ENCODE measurements around the gene ASXL1. TPM values are rescaled to one million over a fixed set of nuclear protein-coding genes. Genes with fewer than 3 reads are reported as not detected.
A peak's percentile ranks its signal among the peaks of the same experiment; 100 is the strongest.

Gene ASXL1
- total and polyA plus RNA-seq, 10 of the 15 experiments (the other 5 are each of a cell fraction or from before 2014, with no cell fraction given), result 11.0 to 87.6 (median 56.8) TPM

- Histone ChIP-seq H3K36me3 (ENCODE audit: control insufficient read depth in 2 of 2, insufficient read depth in 2 of 2, low read length in 1 of 2) (peaks cover 4 to 22% of the 10 kb centered on the region in 2 experiments), H3K9ac (ENCODE audit: control insufficient read depth, insufficient read depth, low read length) (no peak overlapping the region), H3K4me1 (ENCODE audit: control insufficient read depth, insufficient read depth, low read length) (peaks cover 35% of the 10 kb centered on the region), H3K27ac (ENCODE audit: control insufficient read depth, insufficient read depth) (no peak overlapping the region), H3K4me2 (ENCODE audit: control insufficient read depth, insufficient read depth) (peak overlapping the region; percentile 17), H2AFZ (ENCODE audit: control insufficient read depth, low read depth, low read length) (no peak overlapping the region), H3K27me3 (replicated peaks in 1 of 2; ENCODE audit: control insufficient read depth in 2 of 2, insufficient read depth in 2 of 2, low read length in 1 of 2) (no peaks in the 10 kb centered on the region), H3K4me3 (peak overlapping the region; percentile 15; the same call in 1 of the 2 replicates), H3K79me2 (ENCODE audit: control insufficient read depth, insufficient read depth, low read length) (peaks cover 58% of the 10 kb centered on the region), H4K20me1 (ENCODE audit: control insufficient read depth, insufficient read depth) (peaks cover 3% of the 10 kb centered on the region; the same call in 1 of the 2 replicates), H3K9me3 (replicated peaks; ENCODE audit: control insufficient read depth, insufficient read depth, low read length) (no peaks in the 10 kb centered on the region)
- DNase-seq (ENCODE audit: low read depth, low spot score) (no peak), ATAC-seq (peak; percentile 52), FAIRE-seq (no peak)
- ChIA-PET CTCF (interaction anchor here (1.6 kb wide), 1 partner anchor 33 kb away, joined by 4 read pairs; no protein-coding TSS in a partner anchor), SMC1A (ENCODE audit: uncharacterized antibody, unreplicated experiment) (interaction anchor here (0.7 to 2.8 kb wide), 3 partner anchors 10 to 17 kb away, joined by 3 to 9 read pairs (median 6); no protein-coding TSS in a partner anchor), RAD21 (ENCODE audit: unreplicated experiment) (interaction anchor here (0.6 to 0.8 kb wide), 3 partner anchors 65 to 327 kb away, joined by 3 to 4 read pairs (median 4); no protein-coding TSS in a partner anchor), POLR2A (no interaction called here)
- BruUV-seq (replicated peaks), result no TSS peak
- WGBS (ENCODE audit: insufficient coverage, insufficient replicate concordance, low lambda C conversion rate, missing lambda C conversion rate), result 18% methylated on average over 6 of the region's 6 CpGs
- in situ Hi-C loops (cut with MboI), result no loop called here
- intact Hi-C loops (cut with micrococcal nuclease; ENCODE audit: unreplicated experiment), result no loop called here
- TF ChIP-seq MAX (IDR thresholded peaks at IDR 0.05; ENCODE audit: low read depth, low read length), result no peak
- TF ChIP-seq, protein P1, sequence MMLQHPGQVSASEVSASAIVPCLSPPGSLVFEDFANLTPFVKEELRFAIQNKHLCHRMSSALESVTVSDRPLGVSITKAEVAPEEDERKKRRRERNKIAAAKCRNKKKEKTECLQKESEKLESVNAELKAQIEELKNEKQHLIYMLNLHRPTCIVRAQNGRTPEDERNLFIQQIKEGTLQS (IDR thresholded peaks at IDR 0.05; ENCODE audit: borderline replicate concordance, extremely low read depth, low read depth, low read length), result no peak
- TF ChIP-seq TCF12 (IDR thresholded peaks at IDR 0.05; ENCODE audit: low read depth, low read length), result no peak
- TF ChIP-seq POU2F2 (IDR thresholded peaks at IDR 0.05; ENCODE audit: borderline replicate concordance, low read depth, low read length), result peak; percentile 44; the same call in 1 of the 3 replicates
- no peak for TF ChIP-seq NR2C1 (IDR thresholded peaks at IDR 0.05)
- TF ChIP-seq FOS (IDR thresholded peaks at IDR 0.05; ENCODE audit: borderline replicate concordance, extremely low read depth, insufficient read length), result no peak
- no peak for TF ChIP-seq SUZ12 (IDR thresholded peaks at IDR 0.05; ENCODE audit: unreplicated experiment)
- TF ChIP-seq HDGF (IDR thresholded peaks at IDR 0.05), result no peak
- TF ChIP-seq RAD51 (IDR thresholded peaks at IDR 0.05), result peak; percentile 72
- TF ChIP-seq, protein P2, sequence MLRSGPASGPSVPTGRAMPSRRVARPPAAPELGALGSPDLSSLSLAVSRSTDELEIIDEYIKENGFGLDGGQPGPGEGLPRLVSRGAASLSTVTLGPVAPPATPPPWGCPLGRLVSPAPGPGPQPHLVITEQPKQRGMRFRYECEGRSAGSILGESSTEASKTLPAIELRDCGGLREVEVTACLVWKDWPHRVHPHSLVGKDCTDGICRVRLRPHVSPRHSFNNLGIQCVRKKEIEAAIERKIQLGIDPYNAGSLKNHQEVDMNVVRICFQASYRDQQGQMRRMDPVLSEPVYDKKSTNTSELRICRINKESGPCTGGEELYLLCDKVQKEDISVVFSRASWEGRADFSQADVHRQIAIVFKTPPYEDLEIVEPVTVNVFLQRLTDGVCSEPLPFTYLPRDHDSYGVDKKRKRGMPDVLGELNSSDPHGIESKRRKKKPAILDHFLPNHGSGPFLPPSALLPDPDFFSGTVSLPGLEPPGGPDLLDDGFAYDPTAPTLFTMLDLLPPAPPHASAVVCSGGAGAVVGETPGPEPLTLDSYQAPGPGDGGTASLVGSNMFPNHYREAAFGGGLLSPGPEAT (IDR thresholded peaks at IDR 0.05; ENCODE audit: low read depth), result 0 out of 2 replicates have a peak, but pooled peaks have one; percentile 22
- no peak for TF ChIP-seq CEBPZ (IDR thresholded peaks at IDR 0.05; ENCODE audit: low read depth, low read length)
- no peak for TF ChIP-seq ZSCAN29 (IDR thresholded peaks at IDR 0.05)
- peak; percentile 75 for TF ChIP-seq RUNX3 (IDR thresholded peaks at IDR 0.05; ENCODE audit: low read length)
- TF ChIP-seq, protein P3, sequence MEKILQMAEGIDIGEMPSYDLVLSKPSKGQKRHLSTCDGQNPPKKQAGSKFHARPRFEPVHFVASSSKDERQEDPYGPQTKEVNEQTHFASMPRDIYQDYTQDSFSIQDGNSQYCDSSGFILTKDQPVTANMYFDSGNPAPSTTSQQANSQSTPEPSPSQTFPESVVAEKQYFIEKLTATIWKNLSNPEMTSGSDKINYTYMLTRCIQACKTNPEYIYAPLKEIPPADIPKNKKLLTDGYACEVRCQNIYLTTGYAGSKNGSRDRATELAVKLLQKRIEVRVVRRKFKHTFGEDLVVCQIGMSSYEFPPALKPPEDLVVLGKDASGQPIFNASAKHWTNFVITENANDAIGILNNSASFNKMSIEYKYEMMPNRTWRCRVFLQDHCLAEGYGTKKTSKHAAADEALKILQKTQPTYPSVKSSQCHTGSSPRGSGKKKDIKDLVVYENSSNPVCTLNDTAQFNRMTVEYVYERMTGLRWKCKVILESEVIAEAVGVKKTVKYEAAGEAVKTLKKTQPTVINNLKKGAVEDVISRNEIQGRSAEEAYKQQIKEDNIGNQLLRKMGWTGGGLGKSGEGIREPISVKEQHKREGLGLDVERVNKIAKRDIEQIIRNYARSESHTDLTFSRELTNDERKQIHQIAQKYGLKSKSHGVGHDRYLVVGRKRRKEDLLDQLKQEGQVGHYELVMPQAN (conservative IDR thresholded peaks at IDR 0.05), result no peak
- TF ChIP-seq ZNF384 (IDR thresholded peaks at IDR 0.05; ENCODE audit: borderline replicate concordance, low read depth, low read length), result peak; percentile 42; the same call in 1 of the 2 replicates
- no peak for TF ChIP-seq TARDBP (IDR thresholded peaks at IDR 0.05; ENCODE audit: borderline replicate concordance)
Observed at GRCh38 chr20:32368925-32369324, 10.8 kb downstream of the ASXL1 start.
